Ishikawa (cell line): Measurements from ENCODE around the gene LRRC15.

ENCODE experiments used
- CEBPB ChIP-seq: IDR thresholded peaks from 2 replicates; pipeline ENCODE4 v1.6.1; 2012
- CREB1 ChIP-seq: IDR thresholded peaks from 2 replicates; pipeline ENCODE4 v1.6.1; 2012; ENCODE audit warnings: low read depth
- EGR1 ChIP-seq: IDR thresholded peaks from 2 replicates; pipeline ENCODE4 v1.6.1; 2012
- EP300 ChIP-seq: IDR thresholded peaks from 2 replicates; pipeline ENCODE4 v1.6.1; 2012; ENCODE audit warnings: borderline replicate concordance
- FOXM1 ChIP-seq: IDR thresholded peaks from 2 replicates; pipeline ENCODE4 v1.6.1; 2012; ENCODE audit warnings: low read depth, borderline replicate concordance
- MAX ChIP-seq: IDR thresholded peaks from 2 replicates; pipeline ENCODE4 v1.6.1; 2012
- NFIC ChIP-seq: IDR thresholded peaks from 2 replicates; pipeline ENCODE4 v1.6.1; 2012
- RAD21 ChIP-seq: IDR thresholded peaks from 2 replicates; pipeline ENCODE4 v1.6.1; 2012; ENCODE audit warnings: low read depth
- TAF1 ChIP-seq: IDR thresholded peaks from 2 replicates; pipeline ENCODE4 v1.6.1; 2012; ENCODE audit warnings: low read depth, mild to moderate bottlenecking
- TCF12 ChIP-seq: IDR thresholded peaks from 2 replicates; pipeline ENCODE4 v1.6.1; 2012; ENCODE audit warnings: low read depth
- TEAD4 ChIP-seq: IDR thresholded peaks from 2 replicates; pipeline ENCODE4 v1.6.1; 2012
- USF1 ChIP-seq: IDR thresholded peaks from 2 replicates; pipeline ENCODE4 v1.6.1; 2012
- YY1 ChIP-seq: IDR thresholded peaks from 2 replicates; pipeline ENCODE4 v1.6.1; 2012; ENCODE audit warnings: low read depth
- ZBTB7A ChIP-seq: IDR thresholded peaks from 2 replicates; pipeline ENCODE4 v1.6.1; 2012; ENCODE audit warnings: low read depth
- TF ChIP-seq, protein P1 (sequence below): IDR thresholded peaks from 2 replicates; pipeline ENCODE4 v1.6.1; 2012; ENCODE audit warnings: low read depth, mild to moderate bottlenecking

The LRRC15 gene

DNA sequence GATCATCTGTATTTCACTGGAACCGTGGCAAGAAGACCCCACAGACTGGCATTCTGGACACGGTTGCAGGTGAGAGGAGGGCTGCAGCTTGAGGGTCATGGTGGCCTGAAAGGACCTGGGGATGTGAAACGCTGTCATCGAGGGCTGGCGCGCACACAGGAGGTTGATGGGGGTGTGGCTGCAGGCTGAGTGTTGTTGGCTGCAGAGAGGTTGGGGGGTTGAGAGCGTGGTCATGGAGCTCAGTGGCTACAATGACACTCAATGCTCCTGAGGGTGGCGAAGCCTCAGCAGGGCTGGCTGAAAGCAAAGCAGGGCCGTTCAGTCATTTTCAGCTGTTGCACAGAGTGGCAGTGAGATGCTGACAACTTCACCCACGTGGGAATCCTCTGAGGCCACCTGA lies 39.4 kb downstream of the LRRC15 start:
- TF ChIP-seq MAX (no peak), TEAD4 (no peak), NFIC (no peak)

DNA sequence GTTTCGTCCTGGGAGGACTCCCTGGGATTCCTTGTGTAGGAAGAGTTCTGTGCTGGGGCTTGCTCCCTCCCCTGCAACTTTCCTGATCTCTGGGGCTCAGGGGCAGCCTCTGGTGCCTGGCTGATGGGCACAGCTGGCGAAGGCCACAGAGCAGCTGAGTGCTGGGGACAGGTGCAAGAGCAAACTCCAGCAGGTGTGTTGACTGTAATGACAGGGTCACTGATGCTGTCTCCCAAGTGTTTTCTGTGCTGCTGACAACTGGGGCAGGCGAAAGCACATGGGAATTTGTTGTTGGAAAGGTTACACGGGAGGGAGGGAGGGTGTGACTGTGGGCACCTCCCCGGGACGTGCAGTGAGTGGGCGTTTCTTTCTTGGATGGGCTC lies 40.0 kb downstream of the LRRC15 start:
- TF ChIP-seq TEAD4 (no peak), YY1 (no peak), FOXM1 (no peak), EGR1 (no peak), ZBTB7A (no peak), MAX (no peak), TAF1 (no peak), TCF12 (no peak), NFIC (no peak), CREB1 (no peak)
- TF ChIP-seq, protein P1, sequence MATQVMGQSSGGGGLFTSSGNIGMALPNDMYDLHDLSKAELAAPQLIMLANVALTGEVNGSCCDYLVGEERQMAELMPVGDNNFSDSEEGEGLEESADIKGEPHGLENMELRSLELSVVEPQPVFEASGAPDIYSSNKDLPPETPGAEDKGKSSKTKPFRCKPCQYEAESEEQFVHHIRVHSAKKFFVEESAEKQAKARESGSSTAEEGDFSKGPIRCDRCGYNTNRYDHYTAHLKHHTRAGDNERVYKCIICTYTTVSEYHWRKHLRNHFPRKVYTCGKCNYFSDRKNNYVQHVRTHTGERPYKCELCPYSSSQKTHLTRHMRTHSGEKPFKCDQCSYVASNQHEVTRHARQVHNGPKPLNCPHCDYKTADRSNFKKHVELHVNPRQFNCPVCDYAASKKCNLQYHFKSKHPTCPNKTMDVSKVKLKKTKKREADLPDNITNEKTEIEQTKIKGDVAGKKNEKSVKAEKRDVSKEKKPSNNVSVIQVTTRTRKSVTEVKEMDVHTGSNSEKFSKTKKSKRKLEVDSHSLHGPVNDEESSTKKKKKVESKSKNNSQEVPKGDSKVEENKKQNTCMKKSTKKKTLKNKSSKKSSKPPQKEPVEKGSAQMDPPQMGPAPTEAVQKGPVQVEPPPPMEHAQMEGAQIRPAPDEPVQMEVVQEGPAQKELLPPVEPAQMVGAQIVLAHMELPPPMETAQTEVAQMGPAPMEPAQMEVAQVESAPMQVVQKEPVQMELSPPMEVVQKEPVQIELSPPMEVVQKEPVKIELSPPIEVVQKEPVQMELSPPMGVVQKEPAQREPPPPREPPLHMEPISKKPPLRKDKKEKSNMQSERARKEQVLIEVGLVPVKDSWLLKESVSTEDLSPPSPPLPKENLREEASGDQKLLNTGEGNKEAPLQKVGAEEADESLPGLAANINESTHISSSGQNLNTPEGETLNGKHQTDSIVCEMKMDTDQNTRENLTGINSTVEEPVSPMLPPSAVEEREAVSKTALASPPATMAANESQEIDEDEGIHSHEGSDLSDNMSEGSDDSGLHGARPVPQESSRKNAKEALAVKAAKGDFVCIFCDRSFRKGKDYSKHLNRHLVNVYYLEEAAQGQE, result no peak

- TF ChIP-seq CEBPB (no peak), EP300 (no peak), YY1 (no peak), NFIC (no peak), ZBTB7A (no peak), TEAD4 (no peak), RAD21 (no peak), TAF1 (no peak), FOXM1 (no peak), USF1 (no peak), CREB1 (no peak)
Measured at GRCh38 chr3:194328942-194329582, 40.5 kb downstream of the LRRC15 start.

DNA sequence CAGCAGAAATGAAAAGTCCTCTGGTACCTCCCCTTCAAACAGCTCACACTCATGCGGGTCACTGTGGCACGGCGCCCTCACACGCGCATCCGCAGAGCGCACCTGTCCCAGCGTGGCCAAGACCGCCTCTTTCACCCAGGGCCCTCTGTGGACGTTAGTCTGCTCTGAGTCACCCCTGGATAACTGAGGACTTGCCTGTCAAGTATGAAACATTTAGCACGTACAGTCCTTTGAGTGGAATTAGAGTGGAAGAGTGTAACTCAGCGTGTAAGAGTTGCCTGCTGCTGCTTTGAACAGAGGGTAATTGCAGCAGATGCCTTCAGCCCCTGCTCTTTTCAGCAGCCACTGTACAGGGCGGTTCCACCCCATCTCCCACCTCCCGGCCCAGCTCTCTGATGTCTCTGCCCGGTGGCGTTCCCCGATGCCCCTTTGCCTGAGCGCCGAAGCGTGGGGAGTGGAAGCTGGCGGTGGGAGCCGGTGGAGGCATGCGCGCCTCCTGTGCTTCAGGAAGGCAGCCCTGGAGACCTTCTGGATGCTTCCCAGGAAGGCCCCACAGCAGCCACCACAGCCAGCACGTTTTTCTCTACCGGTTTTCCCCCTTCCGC lies 41.4 kb downstream of the LRRC15 start:
- no peak for TF ChIP-seq MAX
- no peak for TF ChIP-seq FOXM1
- TF ChIP-seq NFIC, result no peak
- TF ChIP-seq RAD21, result no peak
- TF ChIP-seq TEAD4, result no peak
- no peak for TF ChIP-seq EP300
- TF ChIP-seq CREB1, result no peak
- no peak for TF ChIP-seq YY1
- no peak for TF ChIP-seq TAF1
- TF ChIP-seq USF1, result no peak
- no peak for TF ChIP-seq TCF12
- TF ChIP-seq, protein P1, result no peak
- no peak for TF ChIP-seq CEBPB
- TF ChIP-seq EGR1, result no peak
- no peak for TF ChIP-seq ZBTB7A

DNA sequence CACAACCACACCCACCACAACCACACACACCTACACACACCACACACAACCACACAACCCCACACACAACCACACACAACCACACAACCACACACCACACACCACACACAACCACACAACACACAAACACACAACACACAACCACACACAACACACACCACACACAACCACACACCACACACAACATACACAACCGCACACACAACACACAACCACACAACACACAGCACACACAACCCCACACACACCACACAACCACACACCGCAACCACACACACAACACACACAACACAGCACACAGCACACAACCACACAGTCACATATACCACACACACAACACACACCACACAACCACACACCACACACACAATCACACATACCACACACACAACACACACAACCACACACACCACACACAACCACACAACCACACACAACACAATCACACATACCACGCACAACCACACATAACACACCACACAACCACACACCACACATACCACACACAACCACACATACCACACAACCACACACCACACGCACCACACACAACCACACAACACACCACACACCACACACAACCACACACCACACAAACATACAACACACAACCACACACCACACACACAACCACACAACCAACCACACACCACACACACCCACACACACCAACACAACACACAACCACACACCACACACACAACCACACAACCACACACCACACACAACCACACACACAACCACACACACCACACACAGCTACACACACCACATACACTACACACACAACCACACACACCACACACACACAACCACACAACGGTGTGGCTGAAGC lies 42.1 kb downstream of the LRRC15 start:
- TF ChIP-seq ZBTB7A, result no peak
- TF ChIP-seq MAX, result no peak
- TF ChIP-seq TCF12, result no peak
- TF ChIP-seq EP300, result no peak
- TF ChIP-seq TAF1, result no peak
- TF ChIP-seq, protein P1, result no peak
- TF ChIP-seq CEBPB, result no peak
- TF ChIP-seq FOXM1, result no peak
- no peak for TF ChIP-seq EGR1
- no peak for TF ChIP-seq NFIC
- TF ChIP-seq CREB1, result no peak
